IPS DF 6.9 (cell line): ENCODE data around the gene KCNJ9.

Source experiments
- DNase-seq: peaks from one replicate; pipeline ENCODE4 v3.0.0-alpha.2; 2013; ENCODE audit warnings: low read depth, low spot score
- H3K27ac ChIP-seq: one replicate; pipeline ENCODE4 v1.5.1; 2013; ENCODE audit warnings: low read length, control low read depth
- H3K27me3 ChIP-seq: 2 replicates; pipeline ENCODE4 v1.6.1; 2013; ENCODE audit warnings: mild to moderate bottlenecking, low read length; ENCODE audit not compliant: control insufficient read depth, insufficient read depth
- H3K36me3 ChIP-seq: 2 replicates; pipeline ENCODE4 v1.6.1; 2013; ENCODE audit warnings: low read length; ENCODE audit not compliant: control insufficient read depth, insufficient read depth
- H3K4me1 ChIP-seq: 2 replicates; pipeline ENCODE4 v1.6.1; 2013; ENCODE audit warnings: low read length; ENCODE audit not compliant: control insufficient read depth, insufficient read depth
- H3K4me3 ChIP-seq: 2 replicates; pipeline ENCODE4 v1.5.1; 2013; ENCODE audit warnings: mild to moderate bottlenecking, low read length
- H3K9me3 ChIP-seq: 2 replicates; pipeline ENCODE4 v1.6.1; 2013; ENCODE audit warnings: low read length, inconsistent platforms; ENCODE audit not compliant: control insufficient read depth, insufficient read depth
- WGBS: extraction: QIAGEN DNeasy Blood & Tissue Kit; methylation state at CpG from one replicate; pipeline ENCODE4 v1.1.7; 2013; ENCODE audit warnings: mixed read lengths, missing lambda C conversion rate; ENCODE audit not compliant: insufficient read length, insufficient coverage; 5-methylcytosine and 5-hydroxymethylcytosine counted together

KCNJ9 gene

GRCh38 chr1:160133990-160134770, 52.8 kb downstream of the KCNJ9 start:
- peaks cover 8% of the 10 kb centered on the region for H3K36me3 ChIP-seq
- no peaks in the 10 kb centered on the region for H3K9me3 ChIP-seq
- no peaks in the 10 kb centered on the region for H3K4me1 ChIP-seq
- H3K27ac ChIP-seq = no peak overlapping the region
- H3K4me3 ChIP-seq = no peak overlapping the region
- no peak for DNase-seq
- H3K27me3 ChIP-seq = no peaks in the 10 kb centered on the region
- whole genome bisulfite sequencing = 100% methylated on average over 1 of the region's 9 CpGs

DNA sequence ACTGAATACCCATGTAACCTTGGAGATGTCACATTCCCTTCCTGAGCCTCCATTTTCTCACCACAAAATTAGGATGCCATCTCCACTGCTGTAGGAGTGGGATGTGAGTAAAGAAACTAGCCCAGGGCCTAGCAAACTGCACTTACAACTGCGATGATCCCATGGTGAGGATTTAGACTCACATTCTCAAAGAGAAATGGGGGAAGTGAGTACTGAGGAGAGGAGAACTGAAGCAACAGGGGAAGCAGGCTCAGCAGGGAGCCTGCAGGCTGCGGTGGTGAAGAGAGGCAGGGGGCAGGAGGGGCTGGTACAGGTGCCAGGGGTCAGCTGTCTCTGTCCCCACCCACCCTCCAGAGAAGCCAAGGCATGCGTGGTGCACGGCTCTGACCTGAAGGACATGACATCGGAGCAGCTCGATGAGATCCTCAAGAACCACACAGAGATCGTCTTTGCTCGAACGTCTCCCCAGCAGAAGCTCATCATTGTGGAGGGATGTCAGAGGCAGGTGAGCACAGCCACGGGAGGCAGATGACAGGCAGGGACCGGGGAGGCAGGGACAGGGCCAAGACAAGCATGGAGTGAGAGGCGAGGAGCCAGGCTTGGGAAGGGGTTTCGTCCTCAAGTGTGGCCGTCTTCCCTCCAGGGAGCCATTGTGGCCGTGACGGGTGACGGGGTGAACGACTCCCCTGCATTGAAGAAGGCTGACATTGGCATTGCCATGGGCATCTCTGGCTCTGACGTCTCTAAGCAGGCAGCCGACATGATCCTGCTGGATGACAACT, 53.6 kb downstream of the KCNJ9 start:
- no peak overlapping the region for H3K4me3 ChIP-seq
- no peak for DNase-seq
- no peak overlapping the region for H3K27ac ChIP-seq
- peaks cover 8% of the 10 kb centered on the region; the same call in 1 of the 2 replicates for H3K36me3 ChIP-seq
- H3K27me3 ChIP-seq = no peaks in the 10 kb centered on the region
- H3K4me1 ChIP-seq = no peaks in the 10 kb centered on the region
- H3K9me3 ChIP-seq = no peaks in the 10 kb centered on the region
- no CpG with 5 or more reads among the region's 20 CpGs for whole genome bisulfite sequencing

DNA sequence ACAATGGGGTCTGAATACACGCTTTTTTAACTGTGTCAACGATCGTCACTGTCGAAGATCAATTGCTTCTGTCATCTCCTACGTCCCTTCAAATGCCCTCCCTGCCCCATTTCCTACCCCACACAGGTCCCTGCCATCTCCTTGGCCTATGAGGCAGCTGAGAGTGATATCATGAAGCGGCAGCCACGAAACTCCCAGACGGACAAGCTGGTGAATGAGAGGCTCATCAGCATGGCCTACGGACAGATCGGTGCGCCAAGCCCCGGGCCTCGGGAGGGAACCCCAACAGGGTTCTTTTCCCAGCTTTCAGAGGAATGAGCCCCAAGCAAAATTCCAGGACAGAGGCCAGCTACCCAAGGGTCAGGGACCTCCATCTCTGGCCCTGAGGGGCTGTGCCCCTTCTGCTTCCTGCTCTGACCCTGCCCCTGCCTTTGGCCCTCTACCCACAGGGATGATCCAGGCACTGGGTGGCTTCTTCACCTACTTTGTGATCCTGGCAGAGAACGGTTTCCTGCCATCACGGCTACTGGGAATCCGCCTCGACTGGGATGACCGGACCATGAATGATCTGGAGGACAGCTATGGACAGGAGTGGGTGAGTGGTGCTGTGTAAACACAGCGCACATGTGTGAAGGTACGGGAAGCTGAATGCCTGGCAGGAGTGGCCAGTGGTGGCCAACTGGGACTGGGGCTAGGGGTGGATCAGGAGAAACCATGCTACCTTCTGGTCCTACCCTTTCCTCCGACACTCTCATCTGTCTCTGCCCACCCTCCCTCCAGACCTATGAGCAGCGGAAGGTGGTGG, 55.0 kb downstream of the KCNJ9 start:
- DNase-seq = no peak
- H3K27me3 ChIP-seq = no peaks in the 10 kb centered on the region
- WGBS = no CpG with 5 or more reads among the region's 22 CpGs
- no peak overlapping the region for H3K27ac ChIP-seq
- no peak overlapping the region for H3K4me3 ChIP-seq
- H3K9me3 ChIP-seq = no peaks in the 10 kb centered on the region
- peaks cover 8% of the 10 kb centered on the region; the same call in 1 of the 2 replicates for H3K36me3 ChIP-seq
- H3K4me1 ChIP-seq = no peaks in the 10 kb centered on the region

GRCh38 chr1:160136926-160137200, 55.5 kb downstream of the KCNJ9 start:
- Histone ChIP-seq H3K4me1 (no peaks in the 10 kb centered on the region), H3K4me3 (no peak overlapping the region), H3K36me3 (peaks cover 8% of the 10 kb centered on the region; the same call in 1 of the 2 replicates), H3K9me3 (no peaks in the 10 kb centered on the region), H3K27me3 (no peaks in the 10 kb centered on the region), H3K27ac (no peak overlapping the region)
- WGBS = no CpG with 5 or more reads among the region's 5 CpGs
- no peak for DNase-seq

DNA sequence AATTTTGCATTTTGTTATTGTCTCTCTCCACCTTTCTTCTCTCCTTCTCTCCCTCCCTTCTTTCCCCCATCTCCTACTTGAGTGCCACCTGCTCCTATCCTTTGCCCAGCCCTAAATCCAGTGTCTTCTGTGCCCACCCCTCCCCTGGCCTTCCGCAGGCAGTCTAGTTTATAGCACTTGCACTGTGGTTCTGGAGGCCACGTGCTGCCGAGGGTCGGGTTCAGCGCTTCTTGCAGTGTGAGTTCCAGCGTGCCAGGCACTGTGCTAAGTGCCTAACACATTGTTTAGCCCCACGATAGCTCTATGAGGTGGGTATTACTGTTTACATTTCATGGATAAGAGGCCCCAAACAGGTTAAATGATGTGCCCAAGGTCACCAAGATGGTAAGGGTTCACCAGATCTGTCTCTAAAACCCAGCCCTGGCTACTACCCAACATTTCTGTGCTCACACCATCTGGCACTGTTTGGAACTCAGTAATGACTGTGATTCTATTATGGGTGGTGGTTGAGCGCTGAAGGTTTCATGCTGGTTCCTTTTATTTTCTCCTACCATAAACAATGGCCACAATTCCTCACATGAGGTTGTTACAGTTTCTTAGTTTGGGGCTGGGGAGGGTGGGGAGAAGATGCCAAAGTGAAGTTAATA, 56.0 kb downstream of the KCNJ9 start:
- whole genome bisulfite sequencing = no CpG with 5 or more reads among the region's 8 CpGs
- peaks cover 8% of the 10 kb centered on the region; the same call in 1 of the 2 replicates for H3K36me3 ChIP-seq
- H3K27ac ChIP-seq = no peak overlapping the region
- H3K27me3 ChIP-seq = no peaks in the 10 kb centered on the region
- H3K4me1 ChIP-seq = no peaks in the 10 kb centered on the region
- no peak overlapping the region for H3K4me3 ChIP-seq
- H3K9me3 ChIP-seq = no peaks in the 10 kb centered on the region
- no peak for DNase-seq

DNA sequence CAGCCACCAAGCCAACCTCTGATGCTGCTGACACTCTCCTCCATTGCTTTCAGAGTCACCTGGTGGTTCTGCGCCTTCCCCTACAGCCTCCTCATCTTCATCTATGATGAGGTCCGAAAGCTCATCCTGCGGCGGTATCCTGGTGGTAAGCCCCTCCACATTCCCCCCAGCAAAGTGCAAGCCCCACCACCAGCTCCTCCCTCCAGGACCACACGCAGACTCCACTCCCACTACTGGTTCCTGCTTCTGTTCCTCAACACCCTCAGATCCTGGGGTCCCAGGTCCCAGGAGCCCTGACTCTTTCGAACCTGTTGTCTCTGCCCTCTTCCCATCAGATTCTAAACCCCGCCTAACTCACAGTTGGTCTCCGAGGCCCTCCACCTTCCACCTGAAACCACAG, 58.5 kb downstream of the KCNJ9 start:
- Histone ChIP-seq H3K27me3 (no peaks in the 10 kb centered on the region), H3K9me3 (no peaks in the 10 kb centered on the region), H3K27ac (no peak overlapping the region), H3K36me3 (peaks cover 6% of the 10 kb centered on the region; the same call in 1 of the 2 replicates), H3K4me1 (no peaks in the 10 kb centered on the region), H3K4me3 (no peak overlapping the region)
- no CpG with 5 or more reads among the region's 8 CpGs for WGBS
- DNase-seq = no peak
